GM21390 (cell line): Measurements from ENCODE around the gene ENO4.

ENCODE experiments used
- ATAC-seq: cut with Tn5 transposase; IDR thresholded peaks from one replicate; pipeline ENCODE4 v1.9.1; 2021; ENCODE audit not compliant: unreplicated experiment

Gene ENO4

DNA sequence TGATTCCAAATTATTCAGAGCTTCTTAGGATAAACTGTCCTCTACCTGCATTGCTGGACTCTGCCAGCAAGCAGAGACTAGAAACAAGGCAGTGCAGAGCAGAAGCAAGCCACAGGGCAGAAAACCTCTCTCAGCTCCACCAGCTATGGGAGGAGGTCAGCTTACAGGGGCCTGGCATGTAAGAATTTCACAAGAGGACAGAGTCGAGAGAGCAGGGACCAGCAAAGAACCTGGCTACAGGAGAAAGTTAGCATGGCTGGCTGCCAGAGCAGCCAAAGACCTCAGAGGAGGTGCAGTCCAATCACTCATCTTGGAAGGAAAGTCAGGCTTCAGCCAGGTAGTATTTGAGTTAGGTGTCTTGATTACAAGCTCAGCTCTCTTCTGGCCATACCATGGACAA, 62.9 kb downstream of the ENO4 start:
- ATAC-seq, result no peak

DNA sequence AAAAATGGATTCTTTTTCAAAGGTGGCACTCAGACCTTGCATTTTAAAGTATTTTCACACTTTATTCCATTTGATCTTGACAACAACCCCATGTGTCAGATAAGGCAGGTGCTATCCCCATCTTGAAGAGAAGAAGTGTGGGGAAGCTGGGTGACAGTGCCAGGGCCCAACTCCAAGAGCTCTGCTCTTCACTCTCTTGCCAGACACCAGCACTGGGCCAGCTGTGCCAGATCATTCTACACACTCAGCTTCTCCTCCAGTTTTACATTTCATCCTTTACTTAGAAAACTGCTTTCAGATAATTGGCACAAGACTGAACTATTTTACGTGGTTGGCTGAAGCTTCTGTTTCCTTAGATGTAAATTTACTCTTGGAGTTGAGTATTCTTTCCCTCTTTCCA, 64.4 kb downstream of the ENO4 start:
- ATAC-seq, result no peak

DNA sequence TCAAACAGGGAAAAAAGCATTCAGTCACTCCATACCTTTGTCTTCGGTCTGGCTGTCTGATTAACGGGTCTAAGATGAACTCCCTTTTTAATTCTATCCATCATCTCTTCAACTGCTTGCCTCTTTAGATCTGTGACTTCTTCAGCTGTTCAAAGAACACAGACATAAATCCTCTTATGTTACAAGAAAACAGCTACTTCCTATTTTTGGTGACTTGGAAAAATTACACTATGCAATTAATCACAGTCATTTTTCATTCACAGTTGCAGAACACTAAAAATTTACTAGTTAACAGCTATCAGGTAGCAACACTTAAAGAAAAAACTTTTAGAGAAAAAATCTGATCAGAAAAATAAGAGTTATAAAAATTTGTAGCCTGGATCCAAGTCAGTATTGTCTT, 66.0 kb downstream of the ENO4 start:
- no peak for ATAC-seq

DNA sequence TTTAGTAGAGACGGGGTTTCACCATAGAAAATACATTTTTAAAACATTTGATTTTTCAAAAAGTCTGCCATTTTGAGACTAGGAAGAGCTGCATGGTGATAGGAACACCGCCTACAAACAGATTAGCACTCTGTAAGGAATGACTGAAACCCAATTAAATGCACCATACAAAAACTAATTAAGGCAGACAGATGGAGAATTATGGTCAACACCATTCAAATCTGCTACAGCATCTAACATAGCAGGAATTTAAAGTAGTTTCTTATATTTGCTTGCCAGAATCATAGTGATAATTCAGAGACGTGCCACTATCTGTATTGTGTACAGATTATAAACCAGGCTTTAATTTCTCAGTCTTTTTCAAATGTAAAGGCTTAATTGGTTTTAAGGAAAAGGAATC, 68.2 kb downstream of the ENO4 start:
- no peak for ATAC-seq

DNA sequence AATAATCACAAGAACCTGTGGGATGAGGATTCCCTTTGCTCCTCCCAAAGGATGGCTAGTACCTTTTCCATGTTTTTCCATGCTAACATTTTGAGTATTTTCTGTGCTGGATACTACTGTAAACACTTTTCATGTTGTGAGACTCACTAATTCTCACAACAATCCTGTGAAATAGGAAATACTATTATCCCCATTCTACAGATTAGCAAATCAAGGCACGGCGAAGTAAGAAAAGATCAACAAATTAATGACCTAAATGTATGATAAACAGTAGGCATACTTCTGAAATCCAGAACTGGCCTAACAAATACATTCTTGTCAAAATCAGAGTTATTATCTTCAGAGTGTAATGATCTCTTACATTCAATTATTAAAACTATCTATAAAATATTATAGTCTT, 69.3 kb downstream of the ENO4 start:
- ATAC-seq, result no peak

DNA sequence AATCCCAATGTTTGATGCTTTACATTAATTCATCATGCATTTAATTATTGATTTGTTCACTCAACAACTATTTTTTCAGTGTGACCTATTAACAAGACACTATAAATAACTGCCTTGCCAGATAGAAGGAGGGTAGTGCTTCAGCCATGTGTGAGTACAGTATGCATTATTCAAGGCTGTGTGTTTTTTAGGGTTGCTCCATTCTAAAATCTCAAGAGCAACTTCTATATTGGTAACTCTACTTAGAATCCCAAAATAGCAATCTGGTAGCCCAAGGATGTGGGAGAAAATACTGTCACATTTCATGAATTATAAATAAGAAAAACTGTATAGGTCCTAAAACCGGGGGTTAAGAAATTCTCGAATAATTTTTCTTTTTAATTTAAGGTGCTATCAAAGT, 69.9 kb downstream of the ENO4 start:
- ATAC-seq, result no peak

DNA sequence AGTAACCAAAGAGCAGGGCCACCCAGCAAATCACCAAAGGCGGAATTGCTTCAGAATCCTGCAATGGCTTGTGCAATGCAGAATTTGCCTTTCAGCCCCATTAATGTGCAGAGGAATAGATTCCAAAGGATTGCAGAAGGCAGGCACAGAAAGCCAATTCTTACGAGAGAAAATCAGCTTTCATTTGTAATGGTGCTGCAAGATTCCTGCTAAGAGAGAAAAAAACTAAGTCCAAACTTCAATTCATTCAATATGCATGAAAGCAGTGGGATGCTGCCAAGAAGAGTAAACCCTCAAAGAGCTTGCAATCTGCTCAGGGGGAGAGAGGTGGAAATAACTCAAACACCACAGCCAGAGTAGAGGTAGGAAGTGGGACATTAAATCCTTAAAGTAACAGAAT, 70.4 kb downstream of the ENO4 start:
- ATAC-seq, result no peak

DNA sequence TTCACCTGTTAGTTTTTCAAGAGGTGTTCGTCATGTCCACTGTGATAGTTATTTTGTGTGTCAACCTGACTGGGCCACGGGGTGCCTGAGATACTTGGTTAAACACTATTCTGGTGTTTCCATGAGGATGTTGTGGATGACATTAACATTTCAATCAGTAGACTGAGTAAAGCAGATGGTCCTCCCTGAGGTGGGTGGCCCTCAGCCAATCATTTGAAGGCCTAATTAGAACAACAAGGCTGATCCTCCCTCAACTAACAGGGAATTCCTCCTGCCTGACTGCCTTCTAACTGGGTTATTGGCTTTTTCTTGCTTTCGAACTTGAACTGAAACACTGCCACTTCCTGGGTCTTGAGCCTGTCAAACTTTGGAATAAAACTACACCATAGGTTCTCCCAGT, 75.8 kb downstream of the ENO4 start:
- no peak for ATAC-seq

DNA sequence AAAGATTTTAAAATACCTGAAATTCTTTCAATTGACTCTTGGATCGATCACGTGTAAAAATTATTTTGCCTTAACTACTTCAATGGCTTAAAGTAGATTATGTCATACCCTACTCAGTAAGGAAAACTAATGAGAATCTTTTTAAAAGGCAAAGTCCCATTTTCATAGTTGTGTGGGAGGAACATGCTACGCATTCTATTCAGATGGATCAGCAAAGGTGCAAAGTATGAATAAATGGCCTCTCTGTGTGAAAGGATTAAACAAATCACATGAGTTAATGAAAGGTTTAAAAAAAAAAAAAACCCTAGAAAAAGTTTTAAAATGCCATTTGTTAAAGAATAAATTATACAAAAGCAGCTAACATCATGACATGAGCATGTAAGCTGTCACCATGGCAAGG, 77.1 kb downstream of the ENO4 start:
- no peak for ATAC-seq

DNA sequence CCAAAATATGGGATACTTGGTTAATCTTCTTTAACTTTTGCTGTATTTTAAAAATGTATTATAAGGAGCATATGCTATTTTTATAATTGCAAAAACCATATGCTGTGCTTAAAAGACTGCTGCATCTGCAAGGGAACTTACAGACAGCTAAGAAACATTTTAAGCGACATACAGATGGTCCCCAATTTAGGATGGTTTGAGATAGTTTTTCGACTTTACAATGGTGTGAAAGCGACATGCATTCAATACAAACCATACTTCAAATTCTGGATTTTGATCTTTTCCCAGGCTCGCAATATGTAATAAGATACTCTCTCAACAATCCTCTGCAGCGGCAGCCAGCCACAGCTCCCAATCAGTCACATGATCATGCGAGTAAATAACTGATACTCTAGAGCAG, 82.5 kb downstream of the ENO4 start:
- ATAC-seq, result no peak
